NOMO-1 treated with DMSO at 0.1 percent for 48 hours (cell line): ENCODE data around the gene C6orf89.
"Not testable (repeated sequence)": the region's sequence is repeated elsewhere in the genome, so short reads cannot be mapped to it uniquely, and the experiment has no call there.

Source experiments
- DNase-seq: peaks from one replicate; lab custom pipeline; 2025; ENCODE audit not compliant: unreplicated experiment; lab: John Stamatoyannopoulos, UW

Gene C6orf89

GRCh38 chr6:36920049-36920448 lies 34.3 kb downstream of the C6orf89 start:
- DNase-seq = no peak

GRCh38 chr6:36920546-36920945 lies 34.8 kb downstream of the C6orf89 start:
- no peak for DNase-seq

GRCh38 chr6:36924131-36924530 lies 38.4 kb downstream of the C6orf89 start:
- no peak for DNase-seq

GRCh38 chr6:36924778-36925374 lies 39.1 kb downstream of the C6orf89 start:
- DNase-seq = no peak

GRCh38 chr6:36925809-36926208 lies 40.1 kb downstream of the C6orf89 start:
- no peak for DNase-seq

GRCh38 chr6:36926708-36927513 lies 41.2 kb downstream of the C6orf89 start:
- DNase-seq = no peak

- no peak for DNase-seq
Observed at GRCh38 chr6:36927691-36928546, 42.2 kb downstream of the C6orf89 start.

GRCh38 chr6:36928547-36928918 lies 42.8 kb downstream of the C6orf89 start:
- DNase-seq = no peak

- DNase-seq = no peak
Observed at GRCh38 chr6:36929152-36929551, 43.4 kb downstream of the C6orf89 start.

GRCh38 chr6:36929607-36930006 lies 43.9 kb downstream of the C6orf89 start:
- no peak for DNase-seq

GRCh38 chr6:36930483-36930882 lies 44.7 kb downstream of the C6orf89 start:
- DNase-seq = no peak

- no peak for DNase-seq
Observed at GRCh38 chr6:36933102-36933501, 47.4 kb downstream of the C6orf89 start.

- no peak for DNase-seq
Observed at GRCh38 chr6:36933519-36933918, 47.8 kb downstream of the C6orf89 start.

GRCh38 chr6:36934901-36935300 lies 49.1 kb downstream of the C6orf89 start:
- no peak for DNase-seq

- DNase-seq = no peak
Observed at GRCh38 chr6:36936824-36937223, 51.1 kb downstream of the C6orf89 start.

GRCh38 chr6:36937896-36938295 lies 52.1 kb downstream of the C6orf89 start:
- no peak for DNase-seq

GRCh38 chr6:36938536-36938935 lies 52.8 kb downstream of the C6orf89 start:
- no peak for DNase-seq

- not testable (repeated sequence) for DNase-seq
Observed at GRCh38 chr6:36939005-36939404, 53.3 kb downstream of the C6orf89 start.

- DNase-seq = no peak
Observed at GRCh38 chr6:36940027-36940426, 54.3 kb downstream of the C6orf89 start.

- DNase-seq = not testable (repeated sequence)
Observed at GRCh38 chr6:36941561-36941960, 55.8 kb downstream of the C6orf89 start.

GRCh38 chr6:36942329-36942728 lies 56.6 kb downstream of the C6orf89 start:
- DNase-seq = not testable (repeated sequence)

GRCh38 chr6:36944650-36945049 lies 58.9 kb downstream of the C6orf89 start:
- DNase-seq = no peak
